ENCODE measurements around the gene HNRNPDL.
"Not testable (repeated sequence)": the region's sequence is repeated elsewhere in the genome, so short reads cannot be mapped to it uniquely, and the experiment has no call there.

The HNRNPDL gene

GRCh38 chr4:82432596-82432995, 2.3 kb upstream of the HNRNPDL start:
- no peak for DNase-seq (ENCODE audit: low spot score)

GRCh38 chr4:82431831-82432230, 1.6 kb upstream of the HNRNPDL start:
- no peak for DNase-seq (ENCODE audit: low spot score)

- peak; percentile 9 for DNase-seq (ENCODE audit: low spot score)
These were observed 893 bp upstream of the HNRNPDL start for GRCh38 chr4:82430964-82431745.

GRCh38 chr4:82429728-82430192, 502 bp downstream of the HNRNPDL start:
- DNase-seq (ENCODE audit: low spot score): no peak

- DNase-seq (ENCODE audit: low spot score): peak; percentile 92
These were observed 1.1 kb downstream of the HNRNPDL start for GRCh38 chr4:82428969-82429727.

GRCh38 chr4:82428526-82428968, 1.7 kb downstream of the HNRNPDL start:
- DNase-seq (ENCODE audit: low spot score): no peak

GRCh38 chr4:82425478-82425877, 4.8 kb downstream of the HNRNPDL start:
- DNase-seq (ENCODE audit: low spot score): no peak

- DNase-seq (ENCODE audit: low spot score): no peak
These were observed 6.8 kb downstream of the HNRNPDL start for GRCh38 chr4:82423245-82424054.

GRCh38 chr4:82422616-82423015, 7.6 kb downstream of the HNRNPDL start:
- DNase-seq (ENCODE audit: low spot score): no peak

- no peak for DNase-seq (ENCODE audit: low spot score)
These were observed 8.3 kb downstream of the HNRNPDL start for GRCh38 chr4:82421796-82422560.

GRCh38 chr4:82419451-82419850, 10.8 kb downstream of the HNRNPDL start:
- no peak for DNase-seq (ENCODE audit: low spot score)

- no peak for DNase-seq (ENCODE audit: low spot score)
These were observed 14.3 kb downstream of the HNRNPDL start for GRCh38 chr4:82415922-82416365.

GRCh38 chr4:82415061-82415460, 15.2 kb downstream of the HNRNPDL start:
- not testable (repeated sequence) for DNase-seq (ENCODE audit: low spot score)

GRCh38 chr4:82403725-82404124, 26.5 kb downstream of the HNRNPDL start:
- DNase-seq (ENCODE audit: low spot score): no peak

GRCh38 chr4:82402196-82402775, 28.0 kb downstream of the HNRNPDL start:
- no peak for DNase-seq (ENCODE audit: low spot score)

- DNase-seq (ENCODE audit: low spot score): no peak
These were observed 28.7 kb downstream of the HNRNPDL start for GRCh38 chr4:82401600-82401999.

- no peak for DNase-seq (ENCODE audit: low spot score)
These were observed 32.0 kb downstream of the HNRNPDL start for GRCh38 chr4:82398263-82398662.

- DNase-seq (ENCODE audit: low spot score): no peak
These were observed 32.7 kb downstream of the HNRNPDL start for GRCh38 chr4:82397527-82397926.

GRCh38 chr4:82394896-82395295, 35.4 kb downstream of the HNRNPDL start:
- DNase-seq (ENCODE audit: low spot score): no peak

- DNase-seq (ENCODE audit: low spot score): not testable (repeated sequence)
These were observed 40.2 kb downstream of the HNRNPDL start for GRCh38 chr4:82390061-82390460.

GRCh38 chr4:82388405-82388804, 41.9 kb downstream of the HNRNPDL start:
- no peak for DNase-seq (ENCODE audit: low spot score)

Data from globus pallidus (tissue), 1 donor.